Calu3 (cell line): ENCODE data around the gene TTC34. TPM values are rescaled to one million over a fixed set of nuclear protein-coding genes. Genes with fewer than 3 reads are reported as not detected.
"Not testable (repeated sequence)": the region's sequence is repeated elsewhere in the genome, so short reads cannot be mapped to it uniquely, and the experiment has no call there.

ENCODE experiments used
- BruUV-seq: library from RNA; stranded (reverse); fragments of 400-500 nt; replicated peaks from 2 replicates; lab custom pipeline; 2021; lab: Mats Ljungman, UMichigan
- CTCF ChIA-PET: fragments of 300-600 bp; sonication (Branson Sonifier 250); formaldehyde crosslinking; loops from one replicate; lab custom pipeline; 2022; ENCODE audit warnings: antibody characterized with exemption; lab: Charles Lee
- DNase-seq: peaks from one replicate; pipeline ENCODE4 v3.0.0; 2022
- H3K27ac Mint-ChIP-seq: one replicate; pipeline ENCODE4 v1.8.0; 2022; ENCODE audit warnings: mixed read lengths; ENCODE audit not compliant: unreplicated experiment
- H3K27me3 Mint-ChIP-seq: one replicate; pipeline ENCODE4 v1.8.0; 2022; ENCODE audit warnings: mixed read lengths; ENCODE audit not compliant: unreplicated experiment
- H3K36me3 Mint-ChIP-seq: one replicate; pipeline ENCODE4 v1.8.0; 2022; ENCODE audit warnings: mild to moderate bottlenecking, moderate library complexity, mixed read lengths; ENCODE audit not compliant: insufficient read depth, unreplicated experiment
- H3K4me1 Mint-ChIP-seq: one replicate; pipeline ENCODE4 v1.8.0; 2022; ENCODE audit warnings: mild to moderate bottlenecking, low read depth, mixed read lengths; ENCODE audit not compliant: unreplicated experiment
- H3K4me3 Mint-ChIP-seq: one replicate; pipeline ENCODE4 v1.8.0; 2022; ENCODE audit warnings: mild to moderate bottlenecking, low read depth, moderate library complexity, mixed read lengths; ENCODE audit not compliant: unreplicated experiment
- H3K9me3 Mint-ChIP-seq: one replicate; pipeline ENCODE4 v1.8.0; 2022; ENCODE audit warnings: low read depth, mixed read lengths; ENCODE audit not compliant: unreplicated experiment
- intact Hi-C: fragments of 100-400 bp; cut with micrococcal nuclease; formaldehyde crosslinking; loops from one replicate; pipeline ENCODE4 v1.10.0; 2022; ENCODE audit not compliant: unreplicated experiment
- total RNA-seq: library from RNA; stranded (reverse); gene quantifications from 2 replicates; pipeline ENCODE4 v1.2.3, GENCODE V29; 2022
- TF ChIP-seq, protein P1 (sequence below): fragments of 200-600 bp; IDR thresholded peaks from one replicate; pipeline ENCODE4 v1.8.0; 2022; ENCODE audit warnings: antibody characterized with exemption; ENCODE audit not compliant: unreplicated experiment

Gene TTC34
- total RNA-seq, 1 experiment from 2014 or later, result 1.3 TPM

DNA sequence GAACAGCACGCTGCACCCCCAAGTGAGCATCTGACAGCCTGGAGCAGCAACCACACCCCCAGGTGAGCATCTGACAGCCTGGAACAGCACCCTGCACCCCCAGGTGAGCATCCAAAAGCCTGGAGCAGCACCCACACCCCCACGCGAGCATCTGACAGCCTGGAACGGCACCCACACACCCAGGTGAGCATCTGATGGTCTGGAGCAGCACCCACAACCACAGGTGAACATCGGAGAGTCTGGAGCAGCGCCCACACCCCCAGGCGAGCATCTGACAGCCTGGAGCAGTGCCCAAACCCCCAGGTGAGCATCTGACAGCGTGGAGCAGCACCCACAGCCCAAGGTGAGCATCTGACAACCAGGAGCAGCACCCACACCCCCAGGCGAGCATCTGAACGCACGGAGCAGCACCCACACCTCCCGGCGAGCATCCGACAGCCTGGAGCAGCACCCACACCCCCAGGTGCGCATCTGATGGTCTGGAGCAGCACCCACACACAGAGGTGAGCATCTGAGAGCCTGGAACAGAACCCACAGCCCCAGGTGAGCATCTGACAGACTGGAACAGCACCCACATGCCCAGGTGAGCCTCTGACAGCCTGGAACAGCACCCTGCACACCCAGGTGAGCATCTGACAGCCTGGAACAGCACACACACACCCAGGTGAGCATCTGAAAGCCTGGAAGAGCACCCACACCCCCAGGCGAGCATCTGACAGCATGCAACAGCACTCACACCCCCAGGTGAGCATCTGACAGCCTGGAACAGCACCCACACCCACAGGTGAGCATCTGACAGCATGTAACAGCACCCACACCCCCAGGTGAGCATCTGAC lies 145.7 kb downstream of the TTC34 start:
- H3K4me3 Mint-ChIP-seq, H3K4me1 Mint-ChIP-seq, DNase-seq, H3K36me3 Mint-ChIP-seq, BruUV-seq, H3K9me3 Mint-ChIP-seq, intact Hi-C loops, CTCF ChIA-PET, H3K27ac Mint-ChIP-seq: not testable (repeated sequence)
- peaks cover 53% of the 10 kb centered on the region for H3K27me3 Mint-ChIP-seq

DNA sequence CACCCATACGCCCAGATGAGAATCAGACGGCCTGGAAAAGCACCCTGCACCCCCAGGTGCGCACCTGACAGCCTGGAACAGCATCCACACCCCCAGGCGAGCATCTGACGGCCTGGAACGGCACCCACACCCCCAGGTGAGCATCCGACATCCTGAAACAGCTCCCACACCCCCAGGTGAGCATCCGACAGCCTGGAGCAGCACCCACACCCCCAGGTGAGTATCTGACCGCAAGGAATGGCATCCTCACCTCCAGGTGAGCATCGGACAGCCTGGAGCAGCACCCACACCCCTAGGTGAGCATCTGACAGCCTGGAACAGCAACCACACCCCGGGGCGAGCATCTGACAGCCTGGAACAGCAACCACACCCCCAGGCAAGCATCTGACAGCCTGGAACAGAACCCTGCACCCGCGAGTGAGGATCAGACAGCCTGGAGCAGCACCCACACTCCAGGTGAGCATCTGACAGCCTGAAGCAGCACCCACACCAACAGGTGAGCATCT lies 147.0 kb downstream of the TTC34 start:
- H3K4me3 Mint-ChIP-seq, H3K9me3 Mint-ChIP-seq, BruUV-seq, H3K36me3 Mint-ChIP-seq, H3K27ac Mint-ChIP-seq, H3K4me1 Mint-ChIP-seq, intact Hi-C loops, DNase-seq, CTCF ChIA-PET: not testable (repeated sequence)
- peaks cover 53% of the 10 kb centered on the region for H3K27me3 Mint-ChIP-seq

DNA sequence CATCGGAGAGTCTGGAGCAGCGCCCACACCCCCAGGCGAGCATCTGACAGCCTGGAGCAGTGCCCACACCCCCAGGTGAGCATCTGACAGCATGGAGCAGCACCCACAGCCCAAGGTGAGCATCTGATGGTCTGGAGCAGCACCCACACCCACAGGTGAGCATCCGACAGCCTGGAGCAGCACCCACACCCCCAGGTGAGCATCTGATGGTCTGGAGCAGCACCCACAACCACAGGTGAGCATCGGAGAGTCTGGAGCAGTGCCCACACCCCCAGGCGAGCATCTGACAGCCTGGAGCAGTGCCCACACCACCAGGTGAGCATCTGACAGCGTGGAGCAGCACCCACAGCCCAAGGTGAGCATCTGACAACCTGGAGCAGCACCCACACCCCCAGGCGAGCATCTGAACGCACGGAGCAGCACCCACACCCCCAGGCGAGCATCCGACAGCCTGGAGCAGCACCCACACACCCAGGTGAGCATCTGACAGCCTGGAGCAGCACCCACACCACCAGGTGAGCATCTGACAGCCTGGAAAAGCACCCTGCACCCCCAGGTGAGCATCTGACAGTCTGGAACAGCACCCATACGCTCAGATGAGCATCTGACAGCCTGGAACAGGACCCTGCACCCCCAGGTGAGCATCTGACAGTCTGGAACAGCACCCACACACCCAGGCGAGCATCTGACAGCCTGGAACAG lies 147.6 kb downstream of the TTC34 start:
- peaks cover 59% of the 10 kb centered on the region for H3K27me3 Mint-ChIP-seq
- H3K4me3 Mint-ChIP-seq, BruUV-seq, H3K4me1 Mint-ChIP-seq, intact Hi-C loops, H3K9me3 Mint-ChIP-seq, H3K36me3 Mint-ChIP-seq, H3K27ac Mint-ChIP-seq, CTCF ChIA-PET: not testable (repeated sequence)
- DNase-seq, result peak; percentile 27

DNA sequence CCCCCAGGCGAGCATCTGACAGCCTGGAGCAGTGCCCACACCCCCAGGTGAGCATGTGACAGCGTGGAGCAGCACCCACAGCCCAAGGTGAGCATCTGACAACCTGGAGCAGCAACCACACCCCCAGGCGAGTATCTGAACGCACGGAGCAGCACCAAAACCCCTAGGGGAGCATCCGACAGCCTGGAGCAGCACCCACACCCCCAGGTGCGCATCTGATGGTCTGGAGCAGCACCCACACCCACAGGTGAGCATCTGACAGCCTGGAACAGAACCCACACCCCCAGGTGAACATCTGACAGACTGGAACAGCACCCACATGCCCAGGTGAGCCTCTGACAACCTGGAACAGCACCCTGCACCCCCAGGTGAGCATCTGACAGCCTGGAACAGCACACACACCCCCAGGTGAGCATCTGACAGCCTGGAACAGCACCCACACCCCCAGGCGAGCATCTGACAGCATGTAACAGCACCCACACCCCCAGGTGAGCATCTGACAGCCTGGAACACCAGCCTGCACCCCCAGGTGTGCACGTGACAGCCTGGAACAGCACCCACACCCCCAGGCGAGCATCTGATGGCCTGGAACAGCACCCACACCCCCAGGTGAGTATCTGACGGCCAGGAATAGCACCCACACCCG lies 148.4 kb downstream of the TTC34 start:
- H3K36me3 Mint-ChIP-seq, H3K9me3 Mint-ChIP-seq, DNase-seq, BruUV-seq, CTCF ChIA-PET, H3K4me3 Mint-ChIP-seq, intact Hi-C loops, H3K4me1 Mint-ChIP-seq, H3K27ac Mint-ChIP-seq: not testable (repeated sequence)
- peaks cover 68% of the 10 kb centered on the region for H3K27me3 Mint-ChIP-seq

DNA sequence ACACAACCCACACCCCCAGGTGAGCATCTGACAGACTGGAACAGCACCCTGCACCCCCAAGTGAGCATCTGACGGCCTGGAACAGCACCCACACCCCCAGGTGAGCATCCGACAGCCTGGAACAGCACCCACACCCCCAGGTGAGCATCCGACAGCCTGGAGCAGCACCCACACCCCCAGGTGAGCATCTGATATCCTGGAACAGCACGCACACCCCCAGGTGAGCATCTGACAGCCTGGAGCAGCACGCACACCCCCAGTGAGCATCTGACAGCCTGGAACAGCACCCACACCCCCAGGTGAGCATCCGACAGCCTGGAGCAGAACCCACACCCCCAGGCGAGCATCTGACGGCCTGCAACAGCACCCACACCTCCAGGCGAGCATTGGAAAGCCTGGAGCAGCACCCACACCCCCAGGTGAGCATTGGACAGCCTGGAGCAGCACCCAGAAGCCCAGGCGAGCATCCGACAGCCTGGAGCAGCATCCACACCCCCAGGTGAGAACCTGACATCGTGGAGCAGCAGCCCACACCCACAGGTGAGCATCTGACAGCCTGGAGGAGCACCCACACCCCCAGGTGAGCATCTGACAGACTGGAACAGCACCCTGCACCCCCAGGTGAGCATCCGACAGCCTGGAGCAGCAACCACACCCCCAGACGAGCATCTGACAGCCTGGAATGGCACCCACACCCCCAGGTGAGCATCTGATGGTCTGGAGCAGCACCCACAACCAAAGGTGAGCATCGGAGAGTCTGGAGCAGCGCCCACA lies 149.2 kb downstream of the TTC34 start:
- CTCF ChIA-PET, BruUV-seq, H3K36me3 Mint-ChIP-seq, DNase-seq, H3K27ac Mint-ChIP-seq, intact Hi-C loops, H3K4me3 Mint-ChIP-seq, H3K9me3 Mint-ChIP-seq, H3K4me1 Mint-ChIP-seq: not testable (repeated sequence)
- H3K27me3 Mint-ChIP-seq, result peaks cover 75% of the 10 kb centered on the region

DNA sequence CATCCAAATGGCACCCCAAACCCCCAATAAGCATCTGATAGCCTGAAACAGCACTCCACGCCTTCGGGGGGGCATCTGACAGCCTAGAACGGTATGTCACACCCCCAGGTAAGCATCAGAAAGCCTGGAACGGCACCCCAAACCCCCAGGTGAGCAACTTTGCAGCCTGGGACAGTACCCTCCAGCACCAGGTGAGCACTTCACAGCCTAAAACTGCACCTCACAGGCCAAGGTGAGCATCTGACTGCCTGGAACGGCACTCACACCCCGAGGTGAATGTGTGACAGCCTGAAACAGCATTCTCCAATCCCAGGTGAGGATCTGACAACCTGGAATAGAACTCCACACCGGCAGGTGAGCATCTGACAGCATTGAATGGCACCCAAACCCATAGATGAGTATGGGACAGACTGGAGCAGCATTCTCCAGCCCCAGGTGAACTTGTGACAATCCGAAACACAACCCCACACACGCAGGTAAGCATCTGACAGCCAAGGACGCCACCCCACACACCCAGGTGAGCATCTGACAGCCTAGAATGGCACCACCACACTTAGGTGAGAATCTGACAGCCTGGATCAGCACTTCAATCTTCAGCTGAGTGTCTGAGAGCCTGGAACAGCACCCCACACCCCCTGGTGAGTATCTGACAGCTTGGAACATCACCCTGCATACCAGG lies 150.4 kb downstream of the TTC34 start:
- no TSS peak for BruUV-seq
- Mint-ChIP-seq H3K4me3 (no peak overlapping the region), H3K4me1 (no peaks in the 10 kb centered on the region), H3K27me3 (peaks cover 75% of the 10 kb centered on the region), H3K9me3 (peaks cover 5% of the 10 kb centered on the region), H3K36me3 (no peaks in the 10 kb centered on the region), H3K27ac (no peak overlapping the region)
- intact Hi-C loops, result no loop called here
- CTCF ChIA-PET, result no interaction called here
- TF ChIP-seq, protein P1, sequence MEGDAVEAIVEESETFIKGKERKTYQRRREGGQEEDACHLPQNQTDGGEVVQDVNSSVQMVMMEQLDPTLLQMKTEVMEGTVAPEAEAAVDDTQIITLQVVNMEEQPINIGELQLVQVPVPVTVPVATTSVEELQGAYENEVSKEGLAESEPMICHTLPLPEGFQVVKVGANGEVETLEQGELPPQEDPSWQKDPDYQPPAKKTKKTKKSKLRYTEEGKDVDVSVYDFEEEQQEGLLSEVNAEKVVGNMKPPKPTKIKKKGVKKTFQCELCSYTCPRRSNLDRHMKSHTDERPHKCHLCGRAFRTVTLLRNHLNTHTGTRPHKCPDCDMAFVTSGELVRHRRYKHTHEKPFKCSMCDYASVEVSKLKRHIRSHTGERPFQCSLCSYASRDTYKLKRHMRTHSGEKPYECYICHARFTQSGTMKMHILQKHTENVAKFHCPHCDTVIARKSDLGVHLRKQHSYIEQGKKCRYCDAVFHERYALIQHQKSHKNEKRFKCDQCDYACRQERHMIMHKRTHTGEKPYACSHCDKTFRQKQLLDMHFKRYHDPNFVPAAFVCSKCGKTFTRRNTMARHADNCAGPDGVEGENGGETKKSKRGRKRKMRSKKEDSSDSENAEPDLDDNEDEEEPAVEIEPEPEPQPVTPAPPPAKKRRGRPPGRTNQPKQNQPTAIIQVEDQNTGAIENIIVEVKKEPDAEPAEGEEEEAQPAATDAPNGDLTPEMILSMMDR, result no peak
- no peak for DNase-seq
